ENCODE results near the gene FGF12. TPM values are rescaled to one million over a fixed set of nuclear protein-coding genes. Genes with fewer than 3 reads are reported as not detected.

The FGF12 gene
- polyA plus RNA-seq, 3 donors: not detected

DNA sequence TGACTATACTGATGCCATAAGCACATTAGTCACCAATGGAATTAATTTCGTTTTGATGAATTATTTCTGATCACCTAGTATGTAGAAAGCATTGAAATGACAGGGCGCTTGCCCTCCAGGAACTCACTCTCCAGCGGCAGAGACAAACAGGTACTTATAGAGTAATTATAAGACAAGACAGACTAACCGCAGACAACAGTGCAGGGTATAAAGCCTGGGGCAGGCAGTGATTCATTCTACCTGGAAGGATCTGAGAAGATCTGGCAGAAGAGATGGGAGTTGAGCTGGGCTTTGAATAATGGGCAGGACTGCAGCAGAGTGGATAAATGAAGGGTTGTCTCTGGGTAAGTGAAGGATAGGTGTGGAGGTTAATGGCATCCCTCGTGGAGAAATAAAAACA lies 331.8 kb downstream of the FGF12 start:
- no peak overlapping the region for H3K27ac Mint-ChIP-seq
- no peaks in the 10 kb centered on the region for H3K4me1 ChIP-seq (ENCODE audit: control insufficient read depth in 1 of 2, insufficient read depth in 2 of 2, low read length in 2 of 2)
- H2AFZ ChIP-seq (ENCODE audit: insufficient read depth, low read depth, low read length, poor library complexity, severe bottlenecking): no peak overlapping the region
- no peak overlapping the region for H3K9ac ChIP-seq (ENCODE audit: insufficient read depth, low read length, poor library complexity, severe bottlenecking)
- no peaks in the 10 kb centered on the region for H3K4me1 Mint-ChIP-seq
- peaks cover 0 to 4% (median 0%) of the 10 kb centered on the region in 7 donors for H3K9me3 Mint-ChIP-seq
- H3K27ac ChIP-seq (ENCODE audit: low read depth in 1 of 2, low read length in 2 of 2): no peak overlapping the region
- no peak overlapping the region for H3K4me3 ChIP-seq (replicated peaks in 1 of 3; ENCODE audit: low read depth in 2 of 3, low read length in 3 of 3)
- no peaks in the 10 kb centered on the region for H3K79me2 ChIP-seq (ENCODE audit: insufficient read depth, low read length)
- H3K36me3 Mint-ChIP-seq: no peaks in the 10 kb centered on the region
- TF ChIP-seq, protein P1, sequence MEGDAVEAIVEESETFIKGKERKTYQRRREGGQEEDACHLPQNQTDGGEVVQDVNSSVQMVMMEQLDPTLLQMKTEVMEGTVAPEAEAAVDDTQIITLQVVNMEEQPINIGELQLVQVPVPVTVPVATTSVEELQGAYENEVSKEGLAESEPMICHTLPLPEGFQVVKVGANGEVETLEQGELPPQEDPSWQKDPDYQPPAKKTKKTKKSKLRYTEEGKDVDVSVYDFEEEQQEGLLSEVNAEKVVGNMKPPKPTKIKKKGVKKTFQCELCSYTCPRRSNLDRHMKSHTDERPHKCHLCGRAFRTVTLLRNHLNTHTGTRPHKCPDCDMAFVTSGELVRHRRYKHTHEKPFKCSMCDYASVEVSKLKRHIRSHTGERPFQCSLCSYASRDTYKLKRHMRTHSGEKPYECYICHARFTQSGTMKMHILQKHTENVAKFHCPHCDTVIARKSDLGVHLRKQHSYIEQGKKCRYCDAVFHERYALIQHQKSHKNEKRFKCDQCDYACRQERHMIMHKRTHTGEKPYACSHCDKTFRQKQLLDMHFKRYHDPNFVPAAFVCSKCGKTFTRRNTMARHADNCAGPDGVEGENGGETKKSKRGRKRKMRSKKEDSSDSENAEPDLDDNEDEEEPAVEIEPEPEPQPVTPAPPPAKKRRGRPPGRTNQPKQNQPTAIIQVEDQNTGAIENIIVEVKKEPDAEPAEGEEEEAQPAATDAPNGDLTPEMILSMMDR (IDR thresholded peaks at IDR 0.05): no peak
- 100% methylated on average over 1 of the region's 5 CpGs for WGBS (ENCODE audit: insufficient coverage)
- no peaks in the 10 kb centered on the region for H3K9me3 ChIP-seq (replicated peaks in 1 of 2; ENCODE audit: control insufficient read depth in 1 of 2, insufficient read depth in 1 of 2, low read length in 2 of 2)
- H3K36me3 ChIP-seq (replicated peaks in 1 of 2; ENCODE audit: control insufficient read depth in 1 of 2, insufficient read depth in 2 of 2, low read length in 2 of 2): no peaks in the 10 kb centered on the region
- H4K20me1 ChIP-seq (ENCODE audit: insufficient read depth, low read length): no peaks in the 10 kb centered on the region
- DNase-seq: no peak
- no peaks in the 10 kb centered on the region for H3K27me3 ChIP-seq (ENCODE audit: control insufficient read depth in 2 of 2, insufficient read depth in 2 of 2, low read length in 2 of 2)
- peaks cover 0 to 3% (median 0%) of the 10 kb centered on the region in 3 donors for H3K27me3 Mint-ChIP-seq (ENCODE audit: low read depth in 3 of 3)
- H3K4me2 ChIP-seq (replicated peaks; ENCODE audit: extremely low read depth, low read length, poor library complexity, severe bottlenecking): no peak overlapping the region
- intact Hi-C loops (cut with micrococcal nuclease): no loop called here
- no peak overlapping the region for H3K4me3 Mint-ChIP-seq

DNA sequence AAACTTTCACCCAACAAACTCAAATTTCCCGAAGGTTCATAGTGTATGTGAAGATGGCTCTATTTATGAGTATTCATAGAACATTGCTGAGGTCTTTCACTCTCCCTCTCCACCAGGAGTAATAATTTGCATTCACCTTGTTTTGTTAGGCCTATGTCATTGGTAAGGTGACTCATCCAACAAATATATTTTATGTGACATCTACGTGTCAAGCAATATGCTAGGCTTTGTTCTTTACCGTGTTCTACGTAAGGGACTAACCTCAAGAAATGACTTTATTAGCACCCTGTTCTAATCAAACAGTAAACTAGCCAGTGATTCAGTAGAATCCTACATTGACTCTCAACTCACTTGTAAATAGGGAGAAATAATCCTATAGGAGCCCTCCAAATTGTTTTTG lies 334.4 kb downstream of the FGF12 start:
- Histone ChIP-seq H3K27ac (ENCODE audit: low read depth in 1 of 2, low read length in 2 of 2) (no peak overlapping the region), H4K20me1 (ENCODE audit: insufficient read depth, low read length) (no peaks in the 10 kb centered on the region), H3K27me3 (ENCODE audit: control insufficient read depth in 2 of 2, insufficient read depth in 2 of 2, low read length in 2 of 2) (no peaks in the 10 kb centered on the region), H2AFZ (ENCODE audit: insufficient read depth, low read depth, low read length, poor library complexity, severe bottlenecking) (no peak overlapping the region), H3K79me2 (ENCODE audit: insufficient read depth, low read length) (no peaks in the 10 kb centered on the region), H3K4me2 (replicated peaks; ENCODE audit: extremely low read depth, low read length, poor library complexity, severe bottlenecking) (no peak overlapping the region), H3K4me1 (ENCODE audit: control insufficient read depth in 1 of 2, insufficient read depth in 2 of 2, low read length in 2 of 2) (no peaks in the 10 kb centered on the region), H3K9me3 (replicated peaks in 1 of 2; ENCODE audit: control insufficient read depth in 1 of 2, insufficient read depth in 1 of 2, low read length in 2 of 2) (no peaks in the 10 kb centered on the region), H3K36me3 (replicated peaks in 1 of 2; ENCODE audit: control insufficient read depth in 1 of 2, insufficient read depth in 2 of 2, low read length in 2 of 2) (no peaks in the 10 kb centered on the region), H3K9ac (ENCODE audit: insufficient read depth, low read length, poor library complexity, severe bottlenecking) (no peak overlapping the region), H3K4me3 (replicated peaks in 1 of 3; ENCODE audit: low read depth in 2 of 3, low read length in 3 of 3) (no peak overlapping the region)
- Mint-ChIP-seq H3K9me3 (peaks cover 0 to 3% (median 0%) of the 10 kb centered on the region in 7 donors), H3K36me3 (no peaks in the 10 kb centered on the region), H3K27me3 (ENCODE audit: low read depth in 3 of 3) (peaks cover 0 to 3% (median 0%) of the 10 kb centered on the region in 3 donors), H3K27ac (no peak overlapping the region), H3K4me1 (no peaks in the 10 kb centered on the region), H3K4me3 (no peak overlapping the region)
- DNase-seq: no peak
- WGBS (ENCODE audit: insufficient coverage): 100% methylated on average over 1 of the region's 4 CpGs
- TF ChIP-seq, protein P1 (IDR thresholded peaks at IDR 0.05): no peak
- intact Hi-C loops (cut with micrococcal nuclease): no loop called here

Data from CD14-positive monocyte (primary cell).